Adrenal gland (tissue), 5 donors: ENCODE data around the gene S100A1.
"Not testable (repeated sequence)": the region's sequence is repeated elsewhere in the genome, so short reads cannot be mapped to it uniquely, and the experiment has no call there.

Experiments used
- CTCF ChIP-seq, 6 experiments: fragments of 450-650 bp in 4 of 6; fragments of 200-600 bp in 2 of 6; sonication (generic) in 1 of 6; IDR thresholded peaks; 1 replicate in 5 of 6; 2 replicates in 1 of 6; pipeline versions ENCODE4 v1.5.1 to v1.8.0; 2016 to 2021; ENCODE audit warnings: antibody characterized with exemption in 6 of 6, mild to moderate bottlenecking in 2 of 6, moderate library complexity in 1 of 6
- POLR2A ChIP-seq, 2 donors: fragments of 450-650 bp; IDR thresholded peaks; one replicate each; pipeline ENCODE4 v1.6.1; 2017; ENCODE audit warnings: antibody characterized with exemption in 2 of 2, mild to moderate bottlenecking in 2 of 2, moderate library complexity in 1 of 2
- donor health status: DM: no; HTN: no; CAD: no.

GRCh38 chr1:153668672-153669071, 40.4 kb downstream of the S100A1 start:
- not testable (repeated sequence) for TF ChIP-seq CTCF, POLR2A (IDR thresholded peaks at IDR 0.05)
